Epidermal melanocyte (primary cell): ENCODE results near the gene IFFO2.

Experiments used
- DNase-seq: peaks from one replicate; pipeline ENCODE4 v3.0.0; 2011; ENCODE audit warnings: low spot score; ENCODE audit not compliant: insufficient read length

IFFO2 gene

DNA sequence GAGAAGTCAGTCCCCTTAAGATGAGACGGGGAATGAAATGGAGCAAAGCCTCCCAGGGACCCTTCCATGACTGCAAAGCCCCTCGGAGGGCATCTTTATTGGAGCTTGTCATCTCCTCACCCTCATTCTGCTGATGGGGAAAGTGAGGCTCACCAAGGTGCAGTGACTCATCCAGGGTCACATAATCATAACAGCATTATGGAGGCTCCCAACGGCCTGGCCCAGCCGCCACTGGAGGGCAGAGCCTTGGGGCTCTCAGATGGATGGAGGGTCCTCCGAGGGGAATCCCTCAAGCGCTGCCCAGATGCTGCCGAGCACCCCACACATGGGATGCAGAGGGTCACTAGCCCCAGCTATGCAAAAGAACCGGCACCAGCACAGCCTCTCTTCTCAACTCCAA, 18.9 kb downstream of the IFFO2 start:
- no peak for DNase-seq

DNA sequence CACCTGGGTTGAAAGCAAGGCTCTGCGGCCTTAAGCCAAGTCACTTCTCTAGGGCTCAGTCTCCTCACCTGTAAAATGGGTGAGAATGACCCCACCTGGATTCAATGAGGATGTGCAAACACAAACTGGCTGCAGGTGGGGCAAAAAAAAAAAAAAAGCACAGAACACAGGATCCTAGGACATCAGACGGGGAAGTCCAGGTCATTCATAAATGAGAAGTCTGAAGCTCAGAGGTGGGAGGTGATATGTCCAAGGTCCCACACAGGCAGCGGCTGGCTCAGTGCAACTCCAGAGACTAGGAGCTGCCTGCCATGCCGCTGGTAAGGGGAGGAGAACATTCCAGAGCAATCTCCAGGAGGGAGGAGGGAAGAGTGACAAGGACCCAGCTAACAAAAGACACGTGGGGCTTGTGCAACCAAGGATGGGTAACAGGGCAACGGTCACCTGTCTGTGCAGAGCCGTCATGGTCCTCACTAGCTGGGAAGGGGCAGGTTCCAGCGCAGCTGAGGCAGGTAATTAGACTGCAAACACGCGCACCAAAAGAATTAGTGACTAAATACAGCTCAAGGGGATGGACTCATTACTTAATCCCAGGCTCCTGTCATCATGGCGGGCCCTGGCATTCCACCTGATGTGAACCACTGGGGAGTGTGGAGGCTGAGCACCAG, 19.5 kb downstream of the IFFO2 start:
- no peak for DNase-seq

DNA sequence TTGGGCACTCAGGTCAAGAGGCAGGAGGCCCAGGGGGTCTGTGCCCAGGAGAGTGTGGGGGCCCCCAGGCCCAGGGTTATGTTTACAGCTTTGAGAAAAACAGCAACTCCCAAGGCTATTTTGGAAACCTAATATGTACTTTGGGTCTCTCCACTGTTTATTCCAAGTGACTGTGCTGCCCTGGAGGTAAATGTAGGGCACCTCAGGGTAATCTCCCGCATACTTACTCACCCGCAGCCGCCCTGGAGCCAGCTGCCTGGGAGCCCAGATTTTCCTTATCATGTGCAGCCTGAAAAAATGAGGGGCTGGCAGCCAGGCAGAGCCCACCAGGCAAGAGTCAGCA, 20.0 kb downstream of the IFFO2 start:
- no peak for DNase-seq

DNA sequence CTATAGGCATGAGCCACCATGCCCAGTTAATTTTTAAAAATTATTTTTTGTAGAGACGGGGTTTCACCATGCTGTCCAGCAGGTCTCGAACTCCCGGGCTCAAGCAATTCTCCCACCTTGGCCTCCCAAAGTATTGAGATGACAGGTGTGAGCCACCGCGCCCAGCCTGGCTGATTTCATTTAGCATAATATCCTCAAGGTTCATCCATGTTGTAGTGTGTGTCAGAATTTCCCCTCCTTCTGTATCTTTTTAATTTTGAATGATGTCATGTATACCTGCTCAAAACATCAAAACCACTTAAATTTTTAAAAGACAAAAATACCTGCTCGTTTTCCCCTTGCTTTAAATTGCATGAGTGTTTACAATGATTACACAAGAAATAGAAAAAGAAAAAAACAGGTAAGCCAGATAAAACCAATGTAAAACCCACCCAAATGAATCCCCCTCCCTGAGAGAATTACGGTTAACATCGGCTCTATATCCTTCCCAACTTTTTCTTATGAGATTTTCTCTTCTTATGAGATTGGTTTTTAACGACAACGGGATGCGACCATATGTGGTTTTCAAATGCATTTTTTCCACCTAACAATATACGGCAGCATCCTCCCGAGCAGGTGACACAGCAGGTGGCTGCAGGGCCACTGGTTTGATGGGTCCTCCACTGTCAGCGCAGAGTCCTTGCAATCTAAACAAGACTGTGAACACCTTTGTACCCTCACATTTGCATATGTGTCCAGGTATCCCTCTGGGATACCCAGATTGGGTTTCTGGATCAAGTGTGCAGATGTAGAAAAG, 22.1 kb downstream of the IFFO2 start:
- no peak for DNase-seq

DNA sequence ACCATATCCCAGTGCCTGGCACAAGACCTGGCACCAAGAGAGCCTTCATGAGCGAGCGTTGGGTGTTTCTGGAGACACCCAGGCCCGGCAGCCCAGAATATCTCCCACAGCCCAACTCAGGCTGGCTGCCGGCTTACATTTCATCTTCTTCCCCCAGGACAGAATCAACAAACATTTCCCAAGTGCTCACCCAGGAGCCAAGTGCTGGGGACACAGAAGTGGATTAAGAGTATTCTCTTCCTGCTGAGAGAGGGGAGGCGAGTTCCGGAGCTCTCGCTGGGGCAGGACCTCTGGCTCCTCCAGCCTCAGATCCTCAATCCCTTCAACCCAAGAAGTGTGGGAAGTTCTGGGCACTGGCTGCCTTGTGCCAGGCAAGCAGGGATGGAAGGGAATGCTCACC, 23.6 kb downstream of the IFFO2 start:
- no peak for DNase-seq

DNA sequence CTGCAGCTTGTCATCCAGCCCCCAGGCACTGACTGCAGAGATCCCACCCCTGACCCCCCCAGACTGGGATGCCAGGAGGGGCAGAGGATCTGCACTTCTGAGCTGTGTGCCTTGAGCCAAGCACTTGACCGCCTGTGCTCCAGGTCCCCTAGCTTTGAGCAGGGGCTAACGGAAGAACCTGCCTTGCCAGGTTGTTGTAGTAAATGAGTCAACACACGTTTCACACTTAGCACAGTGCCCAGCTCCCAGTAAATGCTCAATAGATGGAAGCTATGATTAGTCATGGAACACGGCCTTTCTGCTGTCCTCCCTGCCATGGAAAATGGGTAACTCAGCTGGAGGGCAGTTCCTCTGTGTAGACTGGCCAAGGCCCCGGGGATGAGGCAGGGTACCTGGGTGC, 24.1 kb downstream of the IFFO2 start:
- no peak for DNase-seq

DNA sequence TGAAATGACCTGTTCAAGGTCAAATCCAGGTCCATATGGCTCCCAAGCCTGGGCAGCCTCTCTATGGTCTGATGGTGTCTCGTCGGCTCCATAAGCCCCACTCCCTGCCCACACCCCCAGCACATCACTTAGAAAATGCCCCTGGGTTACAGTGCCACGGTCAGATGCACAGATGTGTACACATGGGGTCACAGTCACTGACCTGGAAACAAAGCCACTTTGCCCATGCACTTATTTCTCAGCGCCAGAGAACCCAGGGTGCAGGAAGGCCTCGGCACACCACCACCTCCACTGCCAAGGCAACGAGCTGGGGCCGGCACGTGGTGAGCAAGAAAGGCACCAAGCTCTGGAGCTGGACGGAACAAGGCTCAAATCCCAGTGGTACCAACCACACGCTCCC, 24.7 kb downstream of the IFFO2 start:
- no peak for DNase-seq

DNA sequence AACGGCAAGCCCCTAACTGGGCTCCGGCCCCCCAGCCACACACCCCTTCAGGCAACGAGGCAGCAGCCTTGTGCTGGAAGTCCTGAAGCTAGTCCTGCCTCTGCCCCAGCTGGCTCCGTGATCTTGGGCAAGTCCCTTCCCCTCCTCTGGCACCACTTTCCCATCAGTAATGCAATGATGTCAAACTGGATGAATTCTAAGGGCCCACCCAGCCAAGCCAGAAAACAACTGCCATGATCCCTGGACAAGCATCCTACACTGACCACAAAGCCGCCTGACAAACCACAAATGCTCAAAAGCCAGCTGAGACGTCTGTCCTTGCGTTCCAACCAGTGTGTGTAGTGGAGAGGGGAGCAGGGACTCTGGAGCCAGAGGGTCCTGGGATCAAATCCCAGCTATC, 26.8 kb downstream of the IFFO2 start:
- DNase-seq = no peak

DNA sequence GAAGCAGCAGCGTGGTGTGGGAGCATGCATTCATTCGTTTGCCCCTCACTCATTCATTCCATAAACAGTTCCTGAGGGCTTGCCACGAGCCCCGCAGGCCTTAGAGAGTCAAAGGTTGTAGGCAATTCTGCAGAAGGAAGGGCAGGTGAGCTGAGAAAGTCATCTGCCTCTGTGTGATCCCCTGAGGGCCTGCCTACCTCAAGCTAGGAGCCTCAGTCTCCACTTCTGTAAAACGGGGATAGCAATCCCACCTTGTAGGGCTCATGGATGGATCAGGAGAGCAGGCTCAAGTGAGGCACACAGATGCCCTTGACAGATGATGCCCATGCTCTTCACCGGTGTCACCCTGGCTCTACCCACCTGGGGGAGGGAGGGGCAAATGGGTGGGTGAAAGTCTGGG, 27.5 kb downstream of the IFFO2 start:
- DNase-seq = no peak

DNA sequence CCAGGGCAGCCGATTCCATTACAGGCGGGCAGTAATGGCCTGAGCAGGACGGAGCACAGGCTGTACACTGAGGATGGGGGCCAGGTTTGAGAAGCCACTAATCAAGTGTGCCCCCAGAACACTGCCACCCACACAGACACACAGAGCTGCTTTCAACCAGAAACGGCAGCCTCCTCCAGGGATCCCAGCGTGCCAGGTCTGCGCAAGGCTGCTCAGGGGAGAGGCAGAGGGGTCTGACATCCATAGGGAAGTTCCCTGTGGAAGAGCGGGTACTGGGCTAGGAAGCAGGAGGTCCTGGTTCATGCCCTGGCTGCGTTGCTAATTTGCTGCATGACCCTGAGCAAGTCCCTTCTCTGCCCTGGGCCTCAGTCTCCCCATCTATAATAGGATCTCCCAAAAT, 28.1 kb downstream of the IFFO2 start:
- no peak for DNase-seq

DNA sequence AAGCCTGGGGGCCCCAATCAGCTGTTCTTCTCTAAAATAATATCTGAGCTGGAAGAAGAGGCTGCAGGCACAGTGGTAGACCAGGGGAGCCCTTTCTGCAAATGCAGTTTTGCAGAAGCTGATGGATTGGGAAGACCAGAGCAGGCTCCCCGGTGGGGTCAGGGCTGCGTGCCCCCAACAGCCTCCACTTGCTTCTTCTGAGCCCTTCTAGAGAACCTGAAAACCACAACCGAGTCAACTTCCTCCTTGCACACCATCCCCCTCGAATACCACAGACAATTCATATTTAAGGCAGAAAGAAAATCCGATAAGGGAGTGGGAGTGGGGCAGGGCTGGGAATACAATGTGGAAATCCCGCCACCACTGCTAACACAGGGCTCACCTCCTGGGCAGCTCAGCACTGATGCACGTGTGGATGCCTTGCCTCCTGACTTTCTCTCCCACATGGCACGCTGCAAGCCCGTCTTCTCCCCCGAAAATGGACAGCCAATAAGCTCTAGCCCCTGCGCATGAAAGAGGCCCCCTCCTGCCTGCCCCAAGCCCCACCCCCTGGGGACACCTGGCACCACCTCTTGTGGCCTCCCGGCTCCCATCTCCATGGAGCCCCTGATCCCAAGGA, 28.7 kb downstream of the IFFO2 start:
- DNase-seq = no peak

DNA sequence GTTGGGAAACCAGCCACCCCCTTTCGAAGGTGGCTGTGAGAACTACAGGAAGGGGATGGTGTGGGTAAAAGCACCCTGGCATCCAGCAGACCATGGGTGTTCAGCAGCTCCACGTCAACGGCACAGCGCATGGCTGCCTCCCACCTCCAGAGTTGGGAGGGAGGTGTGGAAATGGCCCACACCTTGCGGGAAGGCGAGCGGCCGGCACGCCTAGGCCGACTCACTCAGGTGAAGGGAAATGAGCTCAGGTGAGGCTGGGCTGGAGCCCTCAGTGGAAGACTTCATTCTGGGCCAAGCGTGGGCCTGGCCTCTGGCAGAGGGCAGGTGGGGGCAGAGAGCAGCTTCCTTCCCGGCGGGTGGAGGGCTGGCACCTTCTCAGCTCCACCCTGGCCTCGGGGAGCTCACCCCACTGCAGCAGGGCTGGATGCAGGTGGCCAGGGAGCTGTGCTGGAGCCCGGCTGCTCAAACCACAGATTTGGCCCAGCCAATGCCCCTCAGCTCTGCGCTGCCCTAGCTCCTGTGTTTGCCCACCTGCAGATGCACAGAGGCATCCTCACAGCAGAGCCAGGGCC, 29.3 kb downstream of the IFFO2 start:
- no peak for DNase-seq

DNA sequence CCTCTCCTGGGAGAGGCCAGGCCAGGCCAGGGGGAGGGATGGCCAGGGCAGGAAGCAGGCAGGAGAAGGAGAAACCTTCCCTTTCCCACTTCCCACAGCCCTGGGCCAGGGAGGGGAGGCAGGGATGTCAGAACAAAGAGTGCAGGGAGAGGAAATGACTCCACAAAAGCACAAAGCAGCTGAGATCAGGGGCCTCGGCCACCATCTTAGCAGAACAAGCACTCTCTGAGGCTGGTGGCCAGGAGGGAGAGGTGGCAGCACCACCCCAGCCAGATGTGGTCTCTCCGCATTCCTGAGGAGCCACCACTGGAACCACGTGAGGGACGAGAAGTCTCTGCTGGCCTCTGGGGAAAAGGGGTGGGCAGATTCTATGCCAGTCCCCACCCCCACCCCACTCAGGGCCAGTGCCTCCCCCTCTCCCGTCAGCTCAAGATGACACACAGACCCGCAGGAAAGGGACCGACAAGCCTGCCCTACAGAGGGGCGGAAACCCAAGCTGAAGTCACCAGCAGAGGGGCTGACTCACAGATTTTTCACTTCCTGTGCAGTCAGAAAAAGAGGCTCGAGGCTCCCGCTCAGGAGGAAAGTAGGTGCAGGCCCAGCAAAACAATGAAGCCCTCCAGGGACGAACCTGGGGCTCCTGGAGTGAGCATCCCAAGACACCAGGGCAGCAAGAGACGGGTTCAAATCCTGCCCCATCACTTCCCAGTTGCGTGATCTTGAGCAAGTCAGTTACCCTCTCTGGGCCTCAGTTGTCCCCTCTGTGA, 30.0 kb downstream of the IFFO2 start:
- peak; percentile 87 for DNase-seq

DNA sequence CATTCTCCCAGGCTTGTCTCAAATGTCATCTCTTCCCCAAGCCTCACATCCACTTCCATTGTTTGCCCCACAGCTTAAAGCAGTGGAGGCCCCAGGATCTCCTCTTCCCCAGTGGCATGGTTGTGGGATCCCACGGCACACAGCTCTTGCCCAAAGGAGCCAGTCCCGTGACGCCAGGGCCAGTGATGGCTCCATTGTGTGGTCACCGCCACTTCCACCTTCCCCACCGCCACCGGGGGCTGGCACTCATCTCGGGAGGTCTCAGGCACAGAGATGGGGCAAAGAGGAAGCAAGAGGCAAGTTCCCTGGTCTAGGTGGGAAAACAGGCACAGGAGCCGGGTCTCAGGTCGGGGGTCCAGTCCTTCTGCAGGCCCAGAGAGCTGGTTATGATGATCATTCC, 31.2 kb downstream of the IFFO2 start:
- DNase-seq = no peak

DNA sequence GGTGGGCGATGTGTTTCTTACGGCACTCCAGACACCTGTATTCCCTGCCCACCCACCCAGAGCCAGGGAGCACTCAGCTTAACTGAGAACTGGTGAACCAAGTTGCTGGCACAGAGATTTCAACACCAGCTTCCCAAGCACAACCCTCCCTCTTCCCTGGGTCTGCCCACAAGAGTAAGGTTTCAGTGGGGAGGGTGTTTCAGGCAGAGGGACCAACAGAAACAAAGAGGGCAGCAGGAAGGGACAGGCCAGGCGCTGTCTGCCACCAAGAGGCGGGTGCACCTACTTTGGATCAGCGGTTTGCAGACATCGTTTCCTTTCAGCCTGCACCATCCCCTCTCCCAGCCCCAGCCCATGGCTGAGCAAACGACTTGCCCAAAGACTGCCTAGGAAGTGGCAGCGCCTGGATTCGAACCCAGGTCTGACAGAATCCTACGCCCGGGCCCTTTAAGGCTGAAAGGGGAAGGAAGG, 32.2 kb downstream of the IFFO2 start:
- DNase-seq = no peak

DNA sequence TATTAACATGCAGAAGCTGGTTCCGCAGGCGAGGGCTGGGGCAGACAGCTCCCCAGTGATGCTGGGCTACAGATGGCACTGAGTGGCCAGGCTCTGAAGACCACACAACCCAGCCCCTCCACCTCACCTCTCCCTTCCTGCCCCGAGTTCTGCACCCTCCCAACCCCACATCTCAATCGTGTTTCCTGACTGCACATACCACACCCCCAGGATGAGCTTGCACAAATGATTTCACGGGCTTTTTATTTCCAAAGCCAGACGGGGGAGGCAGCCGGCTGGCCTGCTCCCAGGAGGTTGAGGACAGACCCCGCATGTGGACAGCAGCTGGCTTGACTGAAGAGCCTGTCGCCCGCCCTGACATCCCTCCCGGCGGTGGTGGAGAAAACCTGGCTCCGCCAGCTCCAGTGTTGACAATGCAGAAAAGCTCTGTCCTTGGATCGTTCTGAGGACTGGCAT, 32.7 kb downstream of the IFFO2 start:
- peak; percentile 55 for DNase-seq

DNA sequence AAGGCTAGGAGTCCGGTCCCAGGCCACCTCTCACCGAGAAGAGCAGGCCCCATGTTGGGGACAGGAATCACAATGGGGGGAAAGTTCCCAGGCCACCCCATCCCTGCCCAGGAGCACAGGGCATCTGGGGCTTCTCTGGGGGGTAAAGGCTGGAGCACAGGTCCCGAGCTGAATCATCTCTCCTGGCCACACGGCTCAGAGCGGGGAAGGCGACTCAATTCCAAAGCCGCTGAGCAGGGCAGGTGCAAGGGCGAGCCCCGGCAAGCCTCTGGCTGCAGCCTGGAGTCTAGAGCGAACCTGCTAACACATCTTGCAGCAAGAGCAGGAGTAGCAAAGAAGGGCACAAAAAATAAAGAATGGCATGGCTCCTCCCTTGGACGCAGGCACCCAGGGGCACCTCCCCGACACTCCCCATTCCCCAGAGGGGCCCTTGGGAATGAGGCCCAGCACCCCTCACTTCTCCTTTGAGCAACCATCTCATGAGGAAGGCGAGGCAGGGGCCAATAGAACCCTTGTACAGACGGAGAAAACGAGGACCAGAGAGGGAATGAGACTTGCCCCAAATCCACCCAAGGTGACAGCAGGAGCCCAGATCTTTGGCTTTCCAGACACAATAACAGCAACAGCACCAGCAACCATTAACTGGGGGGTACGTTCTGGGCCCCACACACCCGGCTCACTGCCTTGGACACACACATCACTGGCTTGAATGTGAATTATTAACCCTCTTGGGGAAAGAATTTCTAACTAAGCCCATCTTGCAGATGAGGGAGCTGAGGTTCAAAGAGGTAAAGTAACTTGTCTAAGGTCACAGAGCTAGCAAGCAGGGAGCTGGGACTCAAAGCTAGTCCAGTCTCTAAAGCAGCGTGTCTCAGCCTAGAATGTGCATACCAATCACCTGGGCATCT, 33.4 kb downstream of the IFFO2 start:
- DNase-seq = no peak

DNA sequence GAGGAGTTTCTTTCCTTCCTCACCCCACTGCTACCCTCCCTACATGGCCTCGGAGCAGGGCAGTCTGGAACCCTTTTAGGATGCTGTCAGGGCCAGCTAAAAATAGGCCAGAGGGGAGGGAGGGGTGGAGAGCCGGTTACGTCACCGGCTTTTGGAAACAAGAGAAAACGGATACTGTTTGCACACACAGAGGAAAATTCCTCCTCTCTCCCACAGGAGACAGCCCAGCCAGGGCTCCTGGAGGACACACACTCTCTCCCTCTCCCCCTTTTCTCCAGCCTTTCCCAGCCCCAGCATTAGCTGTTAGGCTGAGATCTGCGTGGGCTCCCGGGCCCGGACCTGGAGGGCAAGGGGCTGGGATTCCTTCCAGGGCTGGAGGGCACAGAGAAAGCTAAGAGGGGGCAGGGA, 34.2 kb downstream of the IFFO2 start:
- peak; percentile 93 for DNase-seq

DNA sequence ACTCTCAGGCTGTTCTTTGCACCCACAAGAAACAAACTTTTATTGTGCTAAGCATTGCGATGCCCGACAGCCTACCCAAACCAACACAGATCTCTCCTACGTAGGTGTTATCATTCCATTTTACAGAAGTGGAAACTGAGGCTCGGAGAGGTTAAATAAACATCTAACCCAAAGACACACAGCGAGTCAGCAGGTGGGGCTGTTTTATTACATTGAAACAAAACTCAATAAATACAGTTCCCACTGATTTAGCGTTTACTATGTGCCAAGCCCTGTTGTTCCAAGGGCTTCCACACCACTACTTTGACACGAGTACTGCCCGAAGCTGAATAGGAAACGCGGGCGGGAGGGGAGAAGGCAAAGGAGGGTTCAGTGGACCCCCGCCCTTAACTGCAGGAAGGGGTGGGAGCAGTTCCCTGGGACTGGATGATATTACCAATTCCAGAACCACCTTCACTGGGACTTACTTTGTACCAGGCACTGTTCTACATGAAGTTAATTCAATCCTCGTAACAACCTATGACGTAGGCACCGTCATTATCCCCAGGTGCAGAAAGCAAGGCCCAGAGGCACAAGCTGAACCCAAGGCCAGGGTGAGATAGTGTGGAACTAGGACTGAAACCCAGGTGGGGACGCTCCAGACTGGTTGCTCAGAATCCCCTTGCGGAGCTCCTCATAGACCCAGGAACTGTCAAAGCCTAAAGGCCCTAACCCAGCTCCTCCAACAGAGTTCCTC, 34.8 kb downstream of the IFFO2 start:
- DNase-seq = no peak

DNA sequence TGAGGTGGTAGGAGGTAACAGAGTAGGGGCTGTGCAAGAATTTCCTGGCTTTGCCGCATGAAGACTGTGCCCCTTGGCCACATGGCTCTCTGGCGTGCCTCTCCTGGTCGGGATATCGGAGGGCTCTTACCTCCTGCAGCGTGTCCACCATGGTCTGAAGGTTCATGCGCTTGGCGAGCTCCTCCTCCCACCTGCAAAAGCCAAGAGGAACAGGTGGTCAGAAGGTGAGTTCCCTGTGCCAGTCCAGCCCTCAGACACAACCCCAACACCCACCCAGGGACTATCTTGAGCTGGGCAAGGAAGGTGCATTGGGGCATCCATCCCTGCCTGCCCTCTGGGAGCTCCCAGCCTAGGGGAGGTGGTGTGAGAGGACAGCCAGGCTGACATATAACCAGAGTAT, 35.5 kb downstream of the IFFO2 start:
- no peak for DNase-seq
